WTC11 (cell line): Measurements from ENCODE around the gene LRMDA. TPM values are rescaled to one million over a fixed set of nuclear protein-coding genes. Genes with fewer than 3 reads are reported as not detected.

Experiments used
- ATAC-seq: fragments of 200-7000 bp; cut with Tn5 transposase; 2 replicates; pipeline ENCODE4 v1.10.0; 2021; ENCODE audit warnings: mild to moderate bottlenecking, moderate library complexity
- CTCF ChIA-PET: fragments of 300-600 bp; sonication (Branson Sonifier 250); formaldehyde crosslinking; loops from one replicate; lab custom pipeline; 2021; ENCODE audit warnings: antibody characterized with exemption; lab: Charles Lee
- POLR2A ChIA-PET: fragments of 350-600 bp; sonication (Branson Sonifier 250); formaldehyde crosslinking; loops from one replicate; lab custom pipeline; 2021; ENCODE audit warnings: antibody characterized with exemption; lab: Charles Lee
- DNase-seq: peaks from one replicate; pipeline ENCODE4 v3.0.0; 2021; ENCODE audit warnings: low spot score
- H3K27ac Mint-ChIP-seq: 2 replicates; pipeline ENCODE4 v1.8.0; 2021; ENCODE audit warnings: mixed read lengths
- H3K27me3 Mint-ChIP-seq: 2 replicates; pipeline ENCODE4 v1.8.0; 2021; ENCODE audit warnings: low read depth, mild to moderate bottlenecking, moderate library complexity, mixed read lengths
- H3K36me3 Mint-ChIP-seq: 2 replicates; pipeline ENCODE4 v1.8.0; 2021; ENCODE audit warnings: mixed read lengths
- H3K4me1 Mint-ChIP-seq: 2 replicates; pipeline ENCODE4 v1.8.0; 2022; ENCODE audit warnings: mixed read lengths
- H3K4me3 Mint-ChIP-seq: 2 replicates; pipeline ENCODE4 v1.8.0; 2021; ENCODE audit warnings: mild to moderate bottlenecking, moderate library complexity, mixed read lengths
- H3K9me3 Mint-ChIP-seq: 2 replicates; pipeline ENCODE4 v1.8.0; 2021; ENCODE audit warnings: mixed read lengths
- FOXP1 ChIP-seq: sonication (generic); formaldehyde crosslinking; IDR thresholded peaks from 2 replicates; pipeline ENCODE4 v1.8.0; 2022; ENCODE audit warnings: missing genetic modification reagents, mild to moderate bottlenecking, moderate library complexity, borderline replicate concordance
- MAX ChIP-seq: sonication (generic); formaldehyde crosslinking; IDR thresholded peaks from 2 replicates; pipeline ENCODE4 v1.8.0; 2022; ENCODE audit warnings: mild to moderate bottlenecking, missing genetic modification reagents
- NFE2L1 ChIP-seq: sonication (generic); formaldehyde crosslinking; IDR thresholded peaks from 2 replicates; pipeline ENCODE4 v1.8.1; 2023; ENCODE audit warnings: missing genetic modification reagents
- RORB ChIP-seq: fragments of 250-450 bp; sonication (Bioruptor Pico); IDR thresholded peaks from 2 replicates; pipeline ENCODE4 v1.9.0; 2021; ENCODE audit warnings: mild to moderate bottlenecking
- SMAD4 ChIP-seq: sonication (generic); formaldehyde crosslinking; IDR thresholded peaks from 2 replicates; pipeline ENCODE4 v1.8.0; 2022; ENCODE audit warnings: mild to moderate bottlenecking, missing genetic modification reagents
- SP1 ChIP-seq: sonication (generic); formaldehyde crosslinking; conservative IDR thresholded peaks from 2 replicates; pipeline ENCODE4 v1.8.1; 2022; ENCODE audit warnings: missing genetic modification reagents
- TCF7 ChIP-seq: sonication (generic); formaldehyde crosslinking; IDR thresholded peaks from 2 replicates; pipeline ENCODE4 v1.8.0; 2022; ENCODE audit warnings: mild to moderate bottlenecking, low read depth, missing genetic modification reagents, moderate library complexity
- TEAD1 ChIP-seq: sonication (generic); formaldehyde crosslinking; IDR thresholded peaks from 2 replicates; pipeline ENCODE4 v1.8.0; 2022; ENCODE audit warnings: mild to moderate bottlenecking, missing genetic modification reagents
- TEAD4 ChIP-seq: sonication (generic); formaldehyde crosslinking; IDR thresholded peaks from 2 replicates; pipeline ENCODE4 v1.8.0; 2022; ENCODE audit warnings: mild to moderate bottlenecking, missing genetic modification reagents
- TP53 ChIP-seq: sonication (generic); formaldehyde crosslinking; IDR thresholded peaks from 2 replicates; pipeline ENCODE4 v1.8.1; 2023; ENCODE audit warnings: mild to moderate bottlenecking, missing genetic modification reagents
- USF1 ChIP-seq: sonication (generic); formaldehyde crosslinking; IDR thresholded peaks from 2 replicates; pipeline ENCODE4 v1.8.0; 2022; ENCODE audit warnings: mild to moderate bottlenecking, missing genetic modification reagents
- ZBTB21 ChIP-seq: sonication (generic); formaldehyde crosslinking; IDR thresholded peaks from 2 replicates; pipeline ENCODE4 v1.8.1; 2023; ENCODE audit warnings: mild to moderate bottlenecking, missing genetic modification reagents, borderline replicate concordance
- ZNF219 ChIP-seq: sonication (generic); formaldehyde crosslinking; IDR thresholded peaks from 2 replicates; pipeline ENCODE4 v1.8.0; 2023; ENCODE audit warnings: missing genetic modification reagents, mild to moderate bottlenecking, borderline replicate concordance
- ZNF232 ChIP-seq: sonication (generic); formaldehyde crosslinking; IDR thresholded peaks from 2 replicates; pipeline ENCODE4 v1.8.0; 2022; ENCODE audit warnings: mild to moderate bottlenecking, missing genetic modification reagents
- ZNF263 ChIP-seq: sonication (generic); formaldehyde crosslinking; IDR thresholded peaks from 2 replicates; pipeline ENCODE4 v1.8.1; 2022; ENCODE audit warnings: low read depth, mild to moderate bottlenecking, moderate library complexity, missing genetic modification reagents
- ZNF317 ChIP-seq: sonication (generic); formaldehyde crosslinking; IDR thresholded peaks from 2 replicates; pipeline ENCODE4 v1.8.1; 2023; ENCODE audit warnings: low read depth, mild to moderate bottlenecking, moderate library complexity, missing genetic modification reagents, borderline replicate concordance
- ZNF423 ChIP-seq: fragments of 250-450 bp; sonication (Bioruptor Pico); IDR thresholded peaks from 2 replicates; pipeline ENCODE4 v2.1.2; 2022; ENCODE audit warnings: mild to moderate bottlenecking, moderate library complexity
- ZSCAN18 ChIP-seq: fragments of 250-450 bp; sonication (Bioruptor Pico); IDR thresholded peaks from 2 replicates; pipeline ENCODE4 v2.1.2; 2022; ENCODE audit warnings: mild to moderate bottlenecking, moderate library complexity
- total RNA-seq: library from RNA; stranded (reverse); gene quantifications from 3 replicates; pipeline ENCODE4 v1.2.3, GENCODE V29; 2021
- TF ChIP-seq, protein P1 (sequence below): sonication (generic); formaldehyde crosslinking; IDR thresholded peaks from 2 replicates; pipeline ENCODE4 v1.8.1; 2022; ENCODE audit warnings: low read depth, mild to moderate bottlenecking, moderate library complexity, missing genetic modification reagents, borderline replicate concordance
- TF ChIP-seq, protein P2 (sequence below): sonication (generic); formaldehyde crosslinking; IDR thresholded peaks from 2 replicates; pipeline ENCODE4 v1.8.0; 2023; ENCODE audit warnings: mild to moderate bottlenecking, missing genetic modification reagents
- TF ChIP-seq, protein P3 (sequence below): sonication (generic); formaldehyde crosslinking; IDR thresholded peaks from 2 replicates; pipeline ENCODE4 v1.8.1; 2023; ENCODE audit warnings: mild to moderate bottlenecking, missing genetic modification reagents, moderate library complexity
- TF ChIP-seq, protein P4 (sequence below): sonication (generic); formaldehyde crosslinking; conservative IDR thresholded peaks from 2 replicates; pipeline ENCODE4 v1.8.1; 2023; ENCODE audit warnings: mild to moderate bottlenecking, low read depth, missing genetic modification reagents, moderate library complexity
- TF ChIP-seq, protein P5 (sequence below): sonication (generic); formaldehyde crosslinking; IDR thresholded peaks from 2 replicates; pipeline ENCODE4 v1.8.0; 2022; ENCODE audit warnings: mild to moderate bottlenecking, missing genetic modification reagents

Gene LRMDA
- total RNA-seq, 1 experiment from 2014 or later, result 0.92 TPM

DNA sequence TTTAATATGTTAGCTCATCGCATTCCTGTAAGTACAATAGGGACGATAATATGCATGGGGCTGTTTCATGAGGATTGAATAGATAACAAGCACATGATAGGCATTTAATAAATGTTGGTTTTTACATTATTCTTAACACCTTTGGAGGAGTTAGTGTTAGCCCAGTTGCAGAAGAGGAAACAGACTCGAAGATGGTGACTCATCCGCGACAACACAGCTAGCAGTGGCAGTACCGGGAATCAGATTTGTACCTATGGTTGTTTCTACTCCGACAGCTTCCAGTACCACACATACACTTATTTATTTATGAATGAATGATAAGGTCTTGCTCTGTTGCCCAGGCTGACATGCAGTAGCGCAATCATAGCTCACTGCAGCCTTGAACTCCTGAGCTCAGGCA, 2.9 kb downstream of the LRMDA start:
- Mint-ChIP-seq H3K27me3 (peaks cover 96% of the 10 kb centered on the region), H3K27ac (no peak overlapping the region), H3K9me3 (no peaks in the 10 kb centered on the region), H3K36me3 (no peaks in the 10 kb centered on the region), H3K4me1 (peaks cover 41% of the 10 kb centered on the region), H3K4me3 (no peak overlapping the region)
- TF ChIP-seq MAX (no peak), TEAD4 (CRISPR knock-in tag) (no peak), USF1 (no peak), SMAD4 (CRISPR knock-in tag) (no peak)
- TF ChIP-seq, protein P1, sequence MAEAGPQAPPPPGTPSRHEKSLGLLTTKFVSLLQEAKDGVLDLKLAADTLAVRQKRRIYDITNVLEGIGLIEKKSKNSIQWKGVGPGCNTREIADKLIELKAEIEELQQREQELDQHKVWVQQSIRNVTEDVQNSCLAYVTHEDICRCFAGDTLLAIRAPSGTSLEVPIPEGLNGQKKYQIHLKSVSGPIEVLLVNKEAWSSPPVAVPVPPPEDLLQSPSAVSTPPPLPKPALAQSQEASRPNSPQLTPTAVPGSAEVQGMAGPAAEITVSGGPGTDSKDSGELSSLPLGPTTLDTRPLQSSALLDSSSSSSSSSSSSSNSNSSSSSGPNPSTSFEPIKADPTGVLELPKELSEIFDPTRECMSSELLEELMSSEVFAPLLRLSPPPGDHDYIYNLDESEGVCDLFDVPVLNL (CRISPR knock-in tag), result no peak
- no peak for DNase-seq
- ATAC-seq, result no peak
- ChIA-PET CTCF (interaction anchor here (1.5 kb wide), 1 partner anchor 159 kb away, joined by 3 read pairs; no protein-coding TSS in a partner anchor), POLR2A (no interaction called here)

DNA sequence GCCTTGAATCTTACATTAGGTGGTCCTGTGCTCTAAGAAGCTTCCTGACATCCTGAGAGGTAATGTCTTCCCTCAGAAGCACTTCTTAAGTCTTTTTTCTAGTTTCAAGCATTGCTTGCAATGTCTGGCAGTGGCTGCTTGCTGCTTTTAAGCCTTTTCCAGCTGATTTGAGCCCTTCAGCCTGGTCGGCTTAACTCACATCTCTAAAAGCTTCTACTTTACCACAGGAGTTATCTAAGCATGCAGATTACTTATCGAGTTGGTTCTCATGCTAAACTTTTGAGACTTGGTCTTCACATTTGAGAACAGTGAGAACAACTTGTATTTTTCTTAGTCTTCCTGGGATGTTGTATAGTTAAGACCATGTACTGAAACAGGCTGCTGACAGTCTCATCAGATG, 3.9 kb downstream of the LRMDA start:
- CTCF ChIA-PET, result interaction anchor here (1.0 to 1.5 kb wide), 2 partner anchors 158 to 159 kb away, joined by 3 to 4 read pairs; no protein-coding TSS in a partner anchor
- peaks cover 96% of the 10 kb centered on the region for H3K27me3 Mint-ChIP-seq
- TF ChIP-seq SP1 (CRISPR knock-in tag) (no peak), ZBTB21 (CRISPR knock-in tag) (no peak), ZNF219 (CRISPR knock-in tag) (no peak), TCF7 (CRISPR knock-in tag) (no peak), NFE2L1 (CRISPR knock-in tag) (no peak), TP53 (CRISPR knock-in tag) (no peak), FOXP1 (no peak), ZSCAN18 (CRISPR knock-in tag) (no peak), TEAD1 (CRISPR knock-in tag) (no peak), ZNF317 (no peak), ZNF263 (no peak), ZNF232 (CRISPR knock-in tag) (no peak), RORB (CRISPR knock-in tag) (no peak), ZNF423 (CRISPR knock-in tag) (no peak)
- TF ChIP-seq, protein P2, sequence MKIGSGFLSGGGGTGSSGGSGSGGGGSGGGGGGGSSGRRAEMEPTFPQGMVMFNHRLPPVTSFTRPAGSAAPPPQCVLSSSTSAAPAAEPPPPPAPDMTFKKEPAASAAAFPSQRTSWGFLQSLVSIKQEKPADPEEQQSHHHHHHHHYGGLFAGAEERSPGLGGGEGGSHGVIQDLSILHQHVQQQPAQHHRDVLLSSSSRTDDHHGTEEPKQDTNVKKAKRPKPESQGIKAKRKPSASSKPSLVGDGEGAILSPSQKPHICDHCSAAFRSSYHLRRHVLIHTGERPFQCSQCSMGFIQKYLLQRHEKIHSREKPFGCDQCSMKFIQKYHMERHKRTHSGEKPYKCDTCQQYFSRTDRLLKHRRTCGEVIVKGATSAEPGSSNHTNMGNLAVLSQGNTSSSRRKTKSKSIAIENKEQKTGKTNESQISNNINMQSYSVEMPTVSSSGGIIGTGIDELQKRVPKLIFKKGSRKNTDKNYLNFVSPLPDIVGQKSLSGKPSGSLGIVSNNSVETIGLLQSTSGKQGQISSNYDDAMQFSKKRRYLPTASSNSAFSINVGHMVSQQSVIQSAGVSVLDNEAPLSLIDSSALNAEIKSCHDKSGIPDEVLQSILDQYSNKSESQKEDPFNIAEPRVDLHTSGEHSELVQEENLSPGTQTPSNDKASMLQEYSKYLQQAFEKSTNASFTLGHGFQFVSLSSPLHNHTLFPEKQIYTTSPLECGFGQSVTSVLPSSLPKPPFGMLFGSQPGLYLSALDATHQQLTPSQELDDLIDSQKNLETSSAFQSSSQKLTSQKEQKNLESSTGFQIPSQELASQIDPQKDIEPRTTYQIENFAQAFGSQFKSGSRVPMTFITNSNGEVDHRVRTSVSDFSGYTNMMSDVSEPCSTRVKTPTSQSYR (CRISPR knock-in tag), result no peak
- TF ChIP-seq, protein P3, sequence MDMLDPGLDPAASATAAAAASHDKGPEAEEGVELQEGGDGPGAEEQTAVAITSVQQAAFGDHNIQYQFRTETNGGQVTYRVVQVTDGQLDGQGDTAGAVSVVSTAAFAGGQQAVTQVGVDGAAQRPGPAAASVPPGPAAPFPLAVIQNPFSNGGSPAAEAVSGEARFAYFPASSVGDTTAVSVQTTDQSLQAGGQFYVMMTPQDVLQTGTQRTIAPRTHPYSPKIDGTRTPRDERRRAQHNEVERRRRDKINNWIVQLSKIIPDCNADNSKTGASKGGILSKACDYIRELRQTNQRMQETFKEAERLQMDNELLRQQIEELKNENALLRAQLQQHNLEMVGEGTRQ (CRISPR knock-in tag), result no peak
- TF ChIP-seq, protein P4, sequence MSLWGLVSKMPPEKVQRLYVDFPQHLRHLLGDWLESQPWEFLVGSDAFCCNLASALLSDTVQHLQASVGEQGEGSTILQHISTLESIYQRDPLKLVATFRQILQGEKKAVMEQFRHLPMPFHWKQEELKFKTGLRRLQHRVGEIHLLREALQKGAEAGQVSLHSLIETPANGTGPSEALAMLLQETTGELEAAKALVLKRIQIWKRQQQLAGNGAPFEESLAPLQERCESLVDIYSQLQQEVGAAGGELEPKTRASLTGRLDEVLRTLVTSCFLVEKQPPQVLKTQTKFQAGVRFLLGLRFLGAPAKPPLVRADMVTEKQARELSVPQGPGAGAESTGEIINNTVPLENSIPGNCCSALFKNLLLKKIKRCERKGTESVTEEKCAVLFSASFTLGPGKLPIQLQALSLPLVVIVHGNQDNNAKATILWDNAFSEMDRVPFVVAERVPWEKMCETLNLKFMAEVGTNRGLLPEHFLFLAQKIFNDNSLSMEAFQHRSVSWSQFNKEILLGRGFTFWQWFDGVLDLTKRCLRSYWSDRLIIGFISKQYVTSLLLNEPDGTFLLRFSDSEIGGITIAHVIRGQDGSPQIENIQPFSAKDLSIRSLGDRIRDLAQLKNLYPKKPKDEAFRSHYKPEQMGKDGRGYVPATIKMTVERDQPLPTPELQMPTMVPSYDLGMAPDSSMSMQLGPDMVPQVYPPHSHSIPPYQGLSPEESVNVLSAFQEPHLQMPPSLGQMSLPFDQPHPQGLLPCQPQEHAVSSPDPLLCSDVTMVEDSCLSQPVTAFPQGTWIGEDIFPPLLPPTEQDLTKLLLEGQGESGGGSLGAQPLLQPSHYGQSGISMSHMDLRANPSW (CRISPR knock-in tag), result no peak
- TF ChIP-seq, protein P5, sequence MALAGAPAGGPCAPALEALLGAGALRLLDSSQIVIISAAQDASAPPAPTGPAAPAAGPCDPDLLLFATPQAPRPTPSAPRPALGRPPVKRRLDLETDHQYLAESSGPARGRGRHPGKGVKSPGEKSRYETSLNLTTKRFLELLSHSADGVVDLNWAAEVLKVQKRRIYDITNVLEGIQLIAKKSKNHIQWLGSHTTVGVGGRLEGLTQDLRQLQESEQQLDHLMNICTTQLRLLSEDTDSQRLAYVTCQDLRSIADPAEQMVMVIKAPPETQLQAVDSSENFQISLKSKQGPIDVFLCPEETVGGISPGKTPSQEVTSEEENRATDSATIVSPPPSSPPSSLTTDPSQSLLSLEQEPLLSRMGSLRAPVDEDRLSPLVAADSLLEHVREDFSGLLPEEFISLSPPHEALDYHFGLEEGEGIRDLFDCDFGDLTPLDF (CRISPR knock-in tag), result no peak

More for the DNA sequence above, 3.9 kb downstream of the LRMDA start:
- H3K4me1 Mint-ChIP-seq, result peaks cover 33% of the 10 kb centered on the region
- H3K9me3 Mint-ChIP-seq, result no peaks in the 10 kb centered on the region
- DNase-seq (no peak), ATAC-seq (no peak)
- POLR2A ChIA-PET, result no interaction called here
- H3K36me3 Mint-ChIP-seq, result no peaks in the 10 kb centered on the region
- no peak overlapping the region for H3K27ac Mint-ChIP-seq
- H3K4me3 Mint-ChIP-seq, result no peak overlapping the region
